Tibial nerve (tissue), 4 donors: ENCODE data around the gene CLPX.

Experiments
- CTCF ChIP-seq, 5 experiments: fragments of 200-600 bp in 3 of 5; fragments of 450-650 bp in 2 of 5; sonication (generic) in 3 of 5; IDR thresholded peaks; one replicate each; pipeline ENCODE4 v1.5.1; 2016 to 2019; ENCODE audit warnings: antibody characterized with exemption in 5 of 5, mild to moderate bottlenecking in 3 of 5, moderate library complexity in 2 of 5
- EP300 ChIP-seq, 2 donors: sonication (generic); formaldehyde crosslinking; IDR thresholded peaks; one replicate each; pipeline ENCODE4 v1.6.1; 2017; ENCODE audit warnings: antibody characterized with exemption in 2 of 2, mild to moderate bottlenecking in 1 of 2
- POLR2A ChIP-seq, 2 donors: fragments of 450-650 bp; IDR thresholded peaks; one replicate each; pipeline ENCODE4 v1.6.1; 2017; ENCODE audit warnings: antibody characterized with exemption in 2 of 2, mild to moderate bottlenecking in 2 of 2, moderate library complexity in 2 of 2

GRCh38 chr15:65221697-65222096 is 36.6 kb upstream of the CLPX start:
- TF ChIP-seq CTCF (IDR thresholded peaks at IDR 0.05) (no peak), POLR2A (IDR thresholded peaks at IDR 0.05) (no peak), EP300 (IDR thresholded peaks at IDR 0.05) (no peak)
